Muscle of leg (tissue), 11 donors: Measurements from ENCODE around the gene COL18A1. TPM values are rescaled to one million over a fixed set of nuclear protein-coding genes. Genes with fewer than 3 reads are reported as not detected.

ENCODE experiments used
- DNase-seq: peaks from one replicate; pipeline ENCODE4 v3.0.0; 2013
- H3K27ac ChIP-seq: one replicate; pipeline ENCODE4 v1.5.1; 2013; ENCODE audit warnings: mild to moderate bottlenecking, low read length, control low read depth
- H3K27me3 ChIP-seq: one replicate; pipeline ENCODE4 v1.6.1; 2013; ENCODE audit warnings: low read length; ENCODE audit not compliant: control insufficient read depth, insufficient read depth
- H3K36me3 ChIP-seq: one replicate; pipeline ENCODE4 v1.6.1; 2013; ENCODE audit warnings: low read length; ENCODE audit not compliant: control insufficient read depth, insufficient read depth
- H3K4me1 ChIP-seq: one replicate; pipeline ENCODE4 v1.6.1; 2013; ENCODE audit warnings: low read length; ENCODE audit not compliant: control insufficient read depth, insufficient read depth
- H3K4me3 ChIP-seq: one replicate; pipeline ENCODE4 v1.5.1; 2013; ENCODE audit warnings: low read length, control low read depth
- H3K9me3 ChIP-seq: replicated peaks from 2 replicates; pipeline ENCODE4 v1.6.1; 2013; ENCODE audit warnings: low read depth, low read length; ENCODE audit not compliant: control insufficient read depth
- WGBS: methylation state at CpG from one replicate; pipeline ENCODE4 v1.1.5; 2013; ENCODE audit warnings: missing lambda C conversion rate; ENCODE audit not compliant: insufficient coverage; 5-methylcytosine and 5-hydroxymethylcytosine counted together
- polyA plus RNA-seq, 8 donors: library from polyadenylated mRNA; unstranded; fragments of 120-200 nt; gene quantifications; one replicate each; pipeline versions ENCODE4 v1.2.1 to v1.2.3, GENCODE V29; 2013; ENCODE audit warnings: inconsistent platforms in 1 of 8, low replicate concordance in 1 of 8; ENCODE audit not compliant: insufficient read length in 8 of 8, insufficient read depth in 1 of 8
- total RNA-seq: library from RNA; stranded (reverse); fragments of 120-200 nt; gene quantifications from one replicate; pipeline ENCODE4 v1.2.4, GENCODE V29; 2013

The COL18A1 gene
- total and polyA plus RNA-seq, 9 donors: 58.4 to 141 (median 95.6) TPM

GRCh38 chr21:45414396-45415187 is 9.6 kb downstream of the COL18A1 start:
- Histone ChIP-seq H3K36me3 (no peaks in the 10 kb centered on the region), H3K27ac (no peak overlapping the region), H3K9me3 (no peaks in the 10 kb centered on the region), H3K4me1 (peaks cover 62% of the 10 kb centered on the region), H3K27me3 (no peaks in the 10 kb centered on the region), H3K4me3 (no peak overlapping the region)
- 87% methylated on average over 13 of the region's 25 CpGs for WGBS
- DNase-seq: no peak

GRCh38 chr21:45415188-45415942 is 10.4 kb downstream of the COL18A1 start:
- 91% methylated on average over 32 of the region's 32 CpGs for WGBS
- no peaks in the 10 kb centered on the region for H3K9me3 ChIP-seq
- no peak for DNase-seq
- H3K27ac ChIP-seq: no peak overlapping the region
- H3K36me3 ChIP-seq: no peaks in the 10 kb centered on the region
- H3K27me3 ChIP-seq: no peaks in the 10 kb centered on the region
- peaks cover 62% of the 10 kb centered on the region for H3K4me1 ChIP-seq
- no peak overlapping the region for H3K4me3 ChIP-seq

DNA sequence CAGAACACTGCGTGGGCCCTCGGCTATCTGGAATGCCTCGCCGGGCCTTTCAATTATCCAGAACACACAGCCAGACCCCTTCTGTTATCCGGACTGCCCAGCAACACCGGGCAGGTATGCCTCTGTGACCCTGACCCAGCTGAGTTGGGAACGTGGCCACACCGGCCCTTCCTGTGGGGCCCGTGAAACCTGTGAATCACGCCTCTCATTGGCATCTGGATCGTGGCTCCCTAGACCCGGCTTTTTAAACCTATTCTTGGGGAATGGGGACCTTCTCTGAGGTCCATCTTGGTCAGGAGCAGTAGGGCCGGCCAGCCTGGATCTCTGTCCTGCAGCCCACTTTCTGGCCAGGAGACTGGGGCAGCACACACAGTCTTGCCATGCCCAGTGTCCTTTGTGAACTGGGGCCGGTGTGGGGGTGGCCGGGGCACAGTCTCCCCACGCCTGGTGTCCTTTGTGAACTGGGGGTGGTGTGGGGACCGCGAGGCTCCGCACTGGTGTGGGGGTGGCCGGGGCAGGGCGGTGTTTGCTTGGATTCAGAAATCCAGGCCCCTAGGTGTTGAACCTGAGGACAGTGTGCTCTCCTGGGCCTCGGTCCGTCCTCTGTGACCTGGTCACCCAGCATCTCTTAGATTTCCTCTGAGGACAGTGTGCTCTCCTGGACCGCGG is 11.1 kb downstream of the COL18A1 start:
- Histone ChIP-seq H3K9me3 (no peaks in the 10 kb centered on the region), H3K27ac (no peak overlapping the region), H3K4me1 (peaks cover 62% of the 10 kb centered on the region), H3K36me3 (no peaks in the 10 kb centered on the region), H3K4me3 (no peak overlapping the region), H3K27me3 (no peaks in the 10 kb centered on the region)
- no peak for DNase-seq
- 80% methylated on average over 25 of the region's 25 CpGs for WGBS

DNA sequence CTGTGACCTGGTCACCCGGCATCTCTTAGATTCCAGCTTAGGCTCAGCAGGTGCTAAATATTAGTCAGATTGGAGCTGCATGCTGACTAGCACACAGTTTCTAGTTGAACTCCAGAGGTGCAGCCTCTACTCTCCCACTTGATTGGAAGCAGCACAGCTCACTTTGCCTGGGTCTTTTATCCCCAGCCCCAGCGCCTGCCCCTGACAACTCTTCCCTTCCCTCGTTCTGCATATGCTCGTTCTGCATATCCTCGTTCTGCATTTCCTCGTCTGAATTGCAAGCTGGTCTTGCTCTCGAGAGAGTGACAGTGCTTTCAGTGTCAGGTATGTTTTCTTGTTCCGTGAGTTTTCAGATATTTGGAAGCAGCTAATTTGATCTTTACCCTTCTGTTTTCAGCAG is 11.7 kb downstream of the COL18A1 start:
- WGBS: 86% methylated on average over 1 of the region's 8 CpGs
- H3K27me3 ChIP-seq: no peaks in the 10 kb centered on the region
- no peak for DNase-seq
- H3K36me3 ChIP-seq: no peaks in the 10 kb centered on the region
- H3K4me3 ChIP-seq: no peak overlapping the region
- no peak overlapping the region for H3K27ac ChIP-seq
- peaks cover 63% of the 10 kb centered on the region for H3K4me1 ChIP-seq
- no peaks in the 10 kb centered on the region for H3K9me3 ChIP-seq

DNA sequence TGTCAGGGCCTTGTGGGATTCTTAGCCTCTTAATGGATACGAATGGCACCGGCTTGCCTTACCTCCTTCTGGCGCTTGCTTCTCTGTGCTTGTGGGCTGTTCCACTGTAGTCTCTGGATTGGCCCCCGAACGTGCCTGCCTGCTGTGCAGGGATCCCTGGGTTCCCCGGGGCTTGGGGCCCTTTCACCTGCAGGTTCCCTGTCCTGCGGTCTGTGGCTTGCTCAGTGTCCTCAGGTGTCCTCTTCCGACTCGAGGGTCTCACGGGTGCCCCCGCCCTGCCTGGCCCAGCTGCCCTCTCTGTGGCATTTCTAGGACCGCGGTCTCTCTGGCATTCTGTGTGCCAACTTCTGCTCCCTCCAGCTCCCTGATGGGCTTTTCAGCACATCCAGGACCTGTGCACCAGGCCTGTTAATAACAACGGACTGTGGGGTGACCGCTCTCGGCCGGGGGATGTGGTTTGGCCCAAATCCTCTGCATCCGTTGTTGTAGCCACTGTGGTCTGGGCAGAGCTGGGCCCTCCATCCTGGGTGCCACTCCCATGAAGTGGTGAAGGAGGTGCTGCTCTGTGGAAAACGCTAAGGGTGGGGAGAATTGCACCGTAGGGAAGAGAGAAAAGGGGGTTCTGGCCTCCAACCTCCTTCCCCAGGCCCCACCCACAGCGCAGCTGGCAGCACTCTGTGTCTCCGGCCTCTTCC is 12.4 kb downstream of the COL18A1 start:
- H3K4me3 ChIP-seq: no peak overlapping the region
- H3K27me3 ChIP-seq: no peaks in the 10 kb centered on the region
- no peaks in the 10 kb centered on the region for H3K36me3 ChIP-seq
- WGBS: 81% methylated on average over 14 of the region's 22 CpGs
- no peak for DNase-seq
- peaks cover 62% of the 10 kb centered on the region for H3K4me1 ChIP-seq
- no peak overlapping the region for H3K27ac ChIP-seq
- H3K9me3 ChIP-seq: no peaks in the 10 kb centered on the region

- H3K27me3 ChIP-seq: no peaks in the 10 kb centered on the region
- WGBS: 81% methylated on average over 18 of the region's 20 CpGs
- DNase-seq: no peak
Measured at GRCh38 chr21:45417951-45418300, 13.0 kb downstream of the COL18A1 start.

GRCh38 chr21:45418301-45419071 is 13.5 kb downstream of the COL18A1 start:
- WGBS: 74% methylated on average over 28 of the region's 34 CpGs

More at GRCh38 chr21:45417951-45418300, 13.0 kb downstream of the COL18A1 start:
- Histone ChIP-seq H3K9me3 (no peaks in the 10 kb centered on the region), H3K4me1 (peaks cover 58% of the 10 kb centered on the region), H3K36me3 (no peaks in the 10 kb centered on the region), H3K27ac (peak overlapping the region; percentile 62), H3K4me3 (no peak overlapping the region)

GRCh38 chr21:45419162-45419561 is 14.2 kb downstream of the COL18A1 start:
- 94% methylated on average over 25 of the region's 25 CpGs for WGBS

More at GRCh38 chr21:45418301-45419071, 13.5 kb downstream of the COL18A1 start:
- Histone ChIP-seq H3K27me3 (no peaks in the 10 kb centered on the region), H3K4me3 (no peak overlapping the region), H3K27ac (peak overlapping the region; percentile 62), H3K36me3 (no peaks in the 10 kb centered on the region), H3K9me3 (no peaks in the 10 kb centered on the region), H3K4me1 (peaks cover 56% of the 10 kb centered on the region)
- DNase-seq: peak; percentile 47

More at GRCh38 chr21:45419162-45419561, 14.2 kb downstream of the COL18A1 start:
- Histone ChIP-seq H3K9me3 (no peaks in the 10 kb centered on the region), H3K36me3 (no peaks in the 10 kb centered on the region), H3K4me3 (no peak overlapping the region), H3K27me3 (no peaks in the 10 kb centered on the region), H3K4me1 (peaks cover 60% of the 10 kb centered on the region), H3K27ac (no peak overlapping the region)
- DNase-seq: no peak
